Right lobe of liver (tissue), 6 donors: ENCODE results near the gene SERPING1. TPM values are rescaled to one million over a fixed set of nuclear protein-coding genes. Genes with fewer than 3 reads are reported as not detected.

Source experiments
- ATAC-seq, 4 donors: fragments of 200-7000 bp; cut with Tn5 transposase; one replicate each; pipeline ENCODE4 v1.9.1; 2020; ENCODE audit warnings: mild to moderate bottlenecking in 4 of 4, moderate library complexity in 4 of 4
- DNase-seq, 3 donors: peaks; one replicate each; pipeline ENCODE4 v3.0.0-alpha.2; 2020
- H3K27ac ChIP-seq, 3 donors: fragments of 200-600 bp; one replicate each; pipeline ENCODE4 v1.8.0; 2022
- H3K27me3 ChIP-seq, 2 donors: fragments of 200-600 bp; one replicate each; pipeline ENCODE4 v1.8.0; 2022
- H3K36me3 ChIP-seq, 4 donors: fragments of 200-600 bp; sonication (generic) in 1 of 4; one replicate each; pipeline versions ENCODE4 v1.5.1 to v1.8.0; 2017 to 2022; ENCODE audit warnings: control low read depth in 1 of 4
- H3K4me1 ChIP-seq, 4 donors: fragments of 200-600 bp; sonication (generic) in 1 of 4; one replicate each; pipeline versions ENCODE4 v1.5.1 to v1.8.0; 2017 to 2022; ENCODE audit warnings: control low read depth in 1 of 4
- H3K4me3 ChIP-seq, 3 donors: fragments of 200-600 bp; one replicate each; pipeline ENCODE4 v1.8.0; 2022
- H3K9me3 ChIP-seq, 4 donors: fragments of 200-600 bp; sonication (generic) in 1 of 4; one replicate each; pipeline versions ENCODE4 v1.5.1 to v1.8.0; 2017 to 2022; ENCODE audit warnings: control low read depth in 1 of 4
- POLR2A ChIP-seq: fragments of 450-650 bp; IDR thresholded peaks from one replicate; pipeline ENCODE4 v1.6.1; 2017; ENCODE audit warnings: antibody characterized with exemption, mild to moderate bottlenecking
- WGBS: methylation state at CpG from one replicate; pipeline ENCODE4 v1.1.6; 2018; ENCODE audit warnings: low coverage, low lambda C conversion rate; ENCODE audit not compliant: insufficient coverage; ENCODE audit errors: missing lambda C conversion rate; 5-methylcytosine and 5-hydroxymethylcytosine counted together
- intact Hi-C, 2 donors: fragments of 100-400 bp; cut with DNase I; formaldehyde crosslinking; loops; one replicate each; pipeline versions ENCODE4 v1.11.2 to v1.14.1; 2022
- total RNA-seq, 6 experiments: library from RNA; depleted of rRNA in 2 of 6; stranded (reverse); fragments of >200 nt in 2 of 6; fragmentation: NEBNext Ultra II Directional in 3 of 6; extraction: Animal tissue kit (Norgen Biotek cat#: 25700) in 3 of 6; gene quantifications; one replicate each; pipeline versions ENCODE4 v1.1.0 to v1.2.4, GENCODE V29; 2016 to 2023
- TF ChIP-seq, protein P1 (sequence below), 4 donors: fragments of 200-600 bp in 3 of 4; fragments of 450-650 bp in 1 of 4; IDR thresholded peaks; one replicate each; pipeline versions ENCODE4 v1.5.1 to v1.8.0; 2016 to 2022; ENCODE audit warnings: antibody characterized with exemption in 4 of 4, mild to moderate bottlenecking in 2 of 4
- donor health status: DM: no; HTN: yes; CAD: no.
- donor health status: DM: no; HTN: no; CAD: no.
- donor health status: DM: no; HTN: no; CAD: no.
- donor health status: DM: no; HTN: yes; CAD: no.
- donor health status: DM: no; HTN: yes; CAD: no.

The SERPING1 gene
- total RNA-seq, 6 experiments from 2014 or later: 1,903 to 2,571 (median 2,194) TPM

DNA sequence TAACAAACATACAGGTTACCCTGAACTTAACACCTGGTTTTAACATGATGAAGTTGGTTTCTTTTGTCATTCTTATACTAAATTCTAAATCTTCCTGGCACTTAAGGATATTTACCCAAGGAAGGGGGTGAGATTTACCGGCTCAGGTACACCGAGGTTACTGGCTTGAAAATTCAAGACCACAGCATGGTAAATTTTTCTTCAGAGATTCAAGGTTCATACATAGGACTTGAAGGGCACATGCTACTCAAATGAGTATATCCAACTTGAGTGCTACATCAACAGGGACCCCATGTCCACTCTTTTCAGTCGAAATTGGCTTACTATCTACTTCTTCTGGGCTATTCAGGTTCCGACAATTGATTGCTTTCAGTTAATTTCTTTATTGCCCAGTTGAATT, 12.7 kb downstream of the SERPING1 start:
- Histone ChIP-seq H3K27ac (no peak overlapping the region), H3K4me1 (peaks cover 0 to 64% (median 25%) of the 10 kb centered on the region in 4 donors), H3K36me3 (peaks cover 11 to 97% (median 52%) of the 10 kb centered on the region in 4 donors), H3K27me3 (no peaks in the 10 kb centered on the region), H3K9me3 (no peaks in the 10 kb centered on the region), H3K4me3 (no peak overlapping the region)
- DNase-seq: no peak
- TF ChIP-seq, protein P1, sequence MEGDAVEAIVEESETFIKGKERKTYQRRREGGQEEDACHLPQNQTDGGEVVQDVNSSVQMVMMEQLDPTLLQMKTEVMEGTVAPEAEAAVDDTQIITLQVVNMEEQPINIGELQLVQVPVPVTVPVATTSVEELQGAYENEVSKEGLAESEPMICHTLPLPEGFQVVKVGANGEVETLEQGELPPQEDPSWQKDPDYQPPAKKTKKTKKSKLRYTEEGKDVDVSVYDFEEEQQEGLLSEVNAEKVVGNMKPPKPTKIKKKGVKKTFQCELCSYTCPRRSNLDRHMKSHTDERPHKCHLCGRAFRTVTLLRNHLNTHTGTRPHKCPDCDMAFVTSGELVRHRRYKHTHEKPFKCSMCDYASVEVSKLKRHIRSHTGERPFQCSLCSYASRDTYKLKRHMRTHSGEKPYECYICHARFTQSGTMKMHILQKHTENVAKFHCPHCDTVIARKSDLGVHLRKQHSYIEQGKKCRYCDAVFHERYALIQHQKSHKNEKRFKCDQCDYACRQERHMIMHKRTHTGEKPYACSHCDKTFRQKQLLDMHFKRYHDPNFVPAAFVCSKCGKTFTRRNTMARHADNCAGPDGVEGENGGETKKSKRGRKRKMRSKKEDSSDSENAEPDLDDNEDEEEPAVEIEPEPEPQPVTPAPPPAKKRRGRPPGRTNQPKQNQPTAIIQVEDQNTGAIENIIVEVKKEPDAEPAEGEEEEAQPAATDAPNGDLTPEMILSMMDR (IDR thresholded peaks at IDR 0.05): no peak
- no peak for TF ChIP-seq POLR2A
- ATAC-seq: no peak
- WGBS: 91% methylated on average over 4 of the region's 4 CpGs
- intact Hi-C loops: no loop called here

DNA sequence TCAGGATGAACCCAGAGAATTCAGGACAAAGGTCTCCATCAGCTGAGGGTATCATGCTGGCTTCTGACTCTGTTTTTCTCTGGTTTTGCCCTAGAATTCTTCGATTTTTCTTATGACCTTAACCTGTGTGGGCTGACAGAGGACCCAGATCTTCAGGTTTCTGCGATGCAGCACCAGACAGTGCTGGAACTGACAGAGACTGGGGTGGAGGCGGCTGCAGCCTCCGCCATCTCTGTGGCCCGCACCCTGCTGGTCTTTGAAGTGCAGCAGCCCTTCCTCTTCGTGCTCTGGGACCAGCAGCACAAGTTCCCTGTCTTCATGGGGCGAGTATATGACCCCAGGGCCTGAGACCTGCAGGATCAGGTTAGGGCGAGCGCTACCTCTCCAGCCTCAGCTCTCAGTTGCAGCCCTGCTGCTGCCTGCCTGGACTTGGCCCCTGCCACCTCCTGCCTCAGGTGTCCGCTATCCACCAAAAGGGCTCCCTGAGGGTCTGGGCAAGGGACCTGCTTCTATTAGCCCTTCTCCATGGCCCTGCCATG, 16.8 kb downstream of the SERPING1 start:
- Histone ChIP-seq H3K4me1 (peaks cover 0 to 81% (median 38%) of the 10 kb centered on the region in 4 donors), H3K27ac (peak overlapping the region in 2 of 3 donors; percentile 64 to 79), H3K4me3 (no peak overlapping the region), H3K27me3 (no peaks in the 10 kb centered on the region), H3K36me3 (peaks cover 8 to 69% (median 41%) of the 10 kb centered on the region in 4 donors), H3K9me3 (no peaks in the 10 kb centered on the region)
- ATAC-seq (peak in 2 of 4 donors; percentile 1 to 13), DNase-seq (peak in 1 of 3 donors; percentile 55)
- TF ChIP-seq, protein P1 (IDR thresholded peaks at IDR 0.05): no peak
- no peak for TF ChIP-seq POLR2A
- 82% methylated on average over 5 of the region's 10 CpGs for WGBS
- intact Hi-C loops: no loop called here

DNA sequence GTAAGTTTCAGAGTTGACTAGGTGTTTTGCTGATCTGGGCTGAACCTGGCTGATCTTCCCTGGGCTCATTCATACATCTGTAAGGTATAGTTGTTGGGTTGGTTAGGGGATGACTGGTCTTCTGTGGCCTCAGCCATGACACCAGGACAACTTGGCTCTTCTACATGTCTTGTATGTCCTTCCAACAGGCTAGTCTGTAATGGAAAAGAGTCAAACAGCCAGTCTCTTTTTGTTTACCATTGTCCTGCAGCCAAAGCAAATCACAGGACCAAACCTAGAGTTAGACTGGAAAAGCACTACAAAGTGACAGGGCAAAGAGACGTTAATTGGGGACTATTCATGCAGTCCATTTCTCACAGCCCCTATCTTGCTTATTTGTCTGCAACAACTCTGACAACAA, 17.8 kb downstream of the SERPING1 start:
- Histone ChIP-seq H3K36me3 (peaks cover 5 to 59% (median 36%) of the 10 kb centered on the region in 4 donors), H3K4me1 (peaks cover 0 to 77% (median 34%) of the 10 kb centered on the region in 4 donors), H3K9me3 (no peaks in the 10 kb centered on the region), H3K4me3 (no peak overlapping the region), H3K27me3 (no peaks in the 10 kb centered on the region), H3K27ac (peak overlapping the region; percentile 47 to 79 (median 64))
- ATAC-seq: peak; percentile 23 to 70 (median 64)
- intact Hi-C loops: no loop called here
- WGBS: 29% methylated on average over 1 of the region's 1 CpG
- peak in 1 of 3 donors; percentile 58 for DNase-seq
- TF ChIP-seq POLR2A: no peak
- TF ChIP-seq, protein P1 (IDR thresholded peaks at IDR 0.05): no peak

DNA sequence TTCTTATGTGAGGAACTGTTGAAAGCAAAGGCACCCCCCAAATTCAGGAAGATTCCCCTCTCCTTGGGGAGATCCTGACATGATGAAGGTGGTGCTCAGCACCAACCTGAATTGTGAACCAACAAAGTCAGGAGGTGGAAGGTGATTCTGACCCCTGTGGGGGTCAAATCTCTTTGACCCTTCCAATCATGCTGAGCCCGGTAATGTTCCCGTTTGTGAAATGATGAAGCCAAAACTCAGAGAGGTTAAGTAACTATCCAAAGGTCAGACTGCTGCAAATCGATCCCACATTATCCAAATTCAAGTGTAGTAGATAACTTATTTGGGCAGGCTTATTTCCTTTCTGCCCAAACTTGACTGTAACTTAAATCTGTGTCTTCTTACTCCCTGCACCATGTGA, 19.1 kb downstream of the SERPING1 start:
- DNase-seq: peak in 1 of 3 donors; percentile 78
- WGBS: 16% methylated on average over 3 of the region's 3 CpGs
- ATAC-seq: peak; percentile 73 to 87 (median 82)
- Histone ChIP-seq H3K9me3 (no peaks in the 10 kb centered on the region), H3K4me1 (peaks cover 0 to 65% (median 32%) of the 10 kb centered on the region in 4 donors), H3K27me3 (no peaks in the 10 kb centered on the region), H3K4me3 (no peak overlapping the region), H3K36me3 (peaks cover 5 to 55% (median 31%) of the 10 kb centered on the region in 4 donors), H3K27ac (peak overlapping the region; percentile 47 to 79 (median 64))
- TF ChIP-seq, protein P1 (IDR thresholded peaks at IDR 0.05): no peak
- no peak for TF ChIP-seq POLR2A
- intact Hi-C loops: no loop called here
